SK-MEL-5 (cell line): ENCODE data around the gene ATRIP. TPM values are rescaled to one million over a fixed set of nuclear protein-coding genes. Genes with fewer than 3 reads are reported as not detected.
"Not testable (repeated sequence)": the region's sequence is repeated elsewhere in the genome, so short reads cannot be mapped to it uniquely, and the experiment has no call there.

ENCODE experiments used
- DNase-seq: peaks from one replicate; pipeline ENCODE4 v3.0.0-alpha.2; 2016; ENCODE audit warnings: low read depth, low spot score
- in situ Hi-C: cut with HindIII; loops from 2 replicates; pipeline ENCODE4 v1.10.0; 2016; ENCODE audit warnings: low sequenced_read_pairs, high pct_unique_total_duplicates, low pct_unique_long_range_greater_than_20kb
- polyA plus RNA-seq, 2 experiments: library from polyadenylated mRNA; depleted of rRNA; stranded (reverse); fragments of >200 nt; gene quantifications; 2 replicates each; pipeline ENCODE4 v1.2.3, GENCODE V29; 2015
- total RNA-seq: library from RNA; depleted of rRNA; stranded (reverse); fragments of >200 nt; shearing (Covaris generic); gene quantifications from 2 replicates; pipeline ENCODE4 v1.2.3, GENCODE V29; 2014; rRNA removed

The ATRIP gene
- 5.5 and 7.7 TPM in 2 replicates for total RNA-seq
- polyA plus RNA-seq (2015; cell fraction: cytosol; rRNA removed): 9.6 and 10.4 TPM in 2 replicates
- polyA plus RNA-seq (2015; cell fraction: nucleus; rRNA removed): 22.9 and 24.8 TPM in 2 replicates

GRCh38 chr3:48446425-48447193 lies at the start of gene ATRIP:
TSS of gene ATRIP (plus strand) at chr3:48446737. CDS start at chr3:48446846, 109 bp downstream.
- DNase-seq: peak; percentile 82
- in situ Hi-C loops: no loop called here

GRCh38 chr3:48397767-48398681 lies 48.5 kb upstream of the ATRIP start:
- no peak for DNase-seq
- in situ Hi-C loops: no loop called here

- in situ Hi-C loops: no loop called here
- no peak for DNase-seq
Measured at GRCh38 chr3:48398701-48399386, 47.7 kb upstream of the ATRIP start.

DNA sequence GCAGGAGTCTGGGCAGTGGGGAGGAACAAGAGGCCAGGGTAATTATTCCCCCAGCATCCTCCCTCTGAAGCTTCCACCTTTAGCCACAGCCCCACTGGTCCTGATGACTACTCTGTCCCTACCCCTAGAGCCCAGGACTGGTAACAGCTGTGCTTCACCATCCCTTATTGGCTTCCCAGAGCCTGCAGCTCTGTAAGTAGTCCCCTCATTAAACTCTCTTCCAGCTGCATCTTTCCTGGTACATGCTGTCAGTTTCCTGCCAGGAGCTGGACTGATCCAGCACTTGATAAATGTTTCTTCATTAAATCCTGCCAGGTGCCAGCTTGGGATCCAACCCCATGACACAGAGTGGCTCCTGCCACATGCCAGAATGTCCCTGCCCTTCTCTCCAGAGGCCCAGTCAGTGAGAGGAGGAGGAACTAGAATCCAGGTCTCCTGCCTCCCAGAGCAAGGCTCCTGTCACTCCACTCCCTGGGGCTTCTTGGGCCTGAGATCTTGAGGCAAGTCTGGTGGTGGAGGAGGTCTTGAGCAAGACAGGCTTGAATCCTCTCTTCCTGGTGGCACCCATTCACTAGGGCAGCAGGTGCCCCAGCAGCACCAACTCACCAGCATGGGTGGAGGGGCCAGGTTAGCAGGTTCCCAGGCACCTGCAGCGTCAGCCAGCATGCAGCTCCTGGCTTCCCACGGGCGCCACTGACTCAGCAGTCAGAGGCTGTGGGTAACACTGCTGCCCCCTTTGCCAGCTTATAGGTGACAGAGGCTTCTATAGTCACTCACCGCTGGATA lies 47.0 kb upstream of the ATRIP start:
- in situ Hi-C loops: no loop called here
- no peak for DNase-seq

DNA sequence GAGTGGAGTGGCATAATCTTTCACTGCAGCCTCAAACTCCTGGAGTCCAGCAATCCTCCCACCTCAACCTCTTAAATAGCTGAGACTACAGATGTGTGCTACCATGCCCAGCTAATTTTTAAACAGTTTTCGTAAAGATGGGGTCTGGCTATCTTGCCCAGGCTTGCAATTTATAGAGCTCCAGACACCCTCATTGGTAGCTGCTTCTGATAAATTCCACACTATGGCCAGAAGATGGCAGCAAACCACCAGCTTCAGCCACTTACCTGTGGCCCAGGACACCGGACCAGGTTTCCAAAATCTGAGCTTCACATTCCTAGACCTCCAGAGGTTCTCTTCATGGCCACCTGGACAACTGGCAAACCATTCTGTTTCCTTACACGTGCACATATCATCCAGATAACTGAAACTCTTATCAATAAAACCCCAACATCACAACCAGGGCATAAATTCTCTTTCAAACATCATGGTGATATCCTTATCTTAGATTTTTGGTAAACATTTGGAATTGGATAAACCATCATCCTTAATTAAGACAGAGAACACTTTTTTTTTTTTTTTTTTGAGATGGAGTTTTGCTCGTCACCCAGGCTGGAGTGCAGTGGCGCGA lies 45.6 kb upstream of the ATRIP start:
- in situ Hi-C loops: no loop called here
- DNase-seq: peak; percentile 84

DNA sequence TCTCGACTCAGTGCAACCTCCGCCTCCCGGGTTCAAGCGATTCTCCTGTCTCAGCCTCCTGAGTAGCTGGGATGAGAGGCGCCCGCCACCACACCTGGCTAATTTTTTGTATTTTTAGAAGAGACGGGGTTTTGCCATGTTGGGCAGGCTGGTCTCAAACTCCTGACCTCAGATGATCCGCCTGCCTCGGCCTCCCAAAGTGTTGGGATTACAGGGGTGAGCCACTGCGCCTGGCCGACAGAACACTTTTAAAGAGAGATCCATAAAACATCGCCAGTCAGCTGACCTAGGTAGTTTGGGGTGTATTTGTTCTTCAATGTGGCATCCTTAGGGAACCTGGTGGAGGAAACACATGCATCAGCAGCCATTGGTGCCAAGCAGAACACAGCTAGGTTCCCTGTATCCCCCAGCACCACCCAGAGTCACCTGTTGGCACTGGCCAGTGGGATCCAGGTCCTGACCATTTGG lies 45.1 kb upstream of the ATRIP start:
- in situ Hi-C loops, DNase-seq: not testable (repeated sequence)

GRCh38 chr3:48402281-48402732 lies 44.2 kb upstream of the ATRIP start:
- peak; percentile 6 for DNase-seq
- in situ Hi-C loops: no loop called here

DNA sequence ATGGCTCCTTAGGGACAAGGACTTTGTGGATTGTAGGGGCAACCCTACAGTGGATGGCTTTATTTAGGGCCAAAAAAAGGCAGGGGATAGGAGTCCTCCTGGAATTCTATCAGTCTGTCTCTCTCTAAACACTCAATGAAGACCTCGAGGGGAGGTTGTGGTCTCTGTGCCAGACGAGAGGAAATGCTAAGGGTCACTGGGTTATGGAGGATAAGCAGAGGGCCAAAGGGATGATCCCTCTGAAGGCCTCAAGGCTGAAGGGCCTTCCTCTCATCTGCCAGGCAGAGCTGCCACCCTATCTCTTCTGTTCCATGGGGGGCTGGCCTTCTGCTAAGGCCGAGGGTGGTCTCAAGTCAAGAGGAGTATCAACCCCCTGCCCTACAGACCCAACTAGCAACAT lies 43.6 kb upstream of the ATRIP start:
- in situ Hi-C loops: no loop called here

DNA sequence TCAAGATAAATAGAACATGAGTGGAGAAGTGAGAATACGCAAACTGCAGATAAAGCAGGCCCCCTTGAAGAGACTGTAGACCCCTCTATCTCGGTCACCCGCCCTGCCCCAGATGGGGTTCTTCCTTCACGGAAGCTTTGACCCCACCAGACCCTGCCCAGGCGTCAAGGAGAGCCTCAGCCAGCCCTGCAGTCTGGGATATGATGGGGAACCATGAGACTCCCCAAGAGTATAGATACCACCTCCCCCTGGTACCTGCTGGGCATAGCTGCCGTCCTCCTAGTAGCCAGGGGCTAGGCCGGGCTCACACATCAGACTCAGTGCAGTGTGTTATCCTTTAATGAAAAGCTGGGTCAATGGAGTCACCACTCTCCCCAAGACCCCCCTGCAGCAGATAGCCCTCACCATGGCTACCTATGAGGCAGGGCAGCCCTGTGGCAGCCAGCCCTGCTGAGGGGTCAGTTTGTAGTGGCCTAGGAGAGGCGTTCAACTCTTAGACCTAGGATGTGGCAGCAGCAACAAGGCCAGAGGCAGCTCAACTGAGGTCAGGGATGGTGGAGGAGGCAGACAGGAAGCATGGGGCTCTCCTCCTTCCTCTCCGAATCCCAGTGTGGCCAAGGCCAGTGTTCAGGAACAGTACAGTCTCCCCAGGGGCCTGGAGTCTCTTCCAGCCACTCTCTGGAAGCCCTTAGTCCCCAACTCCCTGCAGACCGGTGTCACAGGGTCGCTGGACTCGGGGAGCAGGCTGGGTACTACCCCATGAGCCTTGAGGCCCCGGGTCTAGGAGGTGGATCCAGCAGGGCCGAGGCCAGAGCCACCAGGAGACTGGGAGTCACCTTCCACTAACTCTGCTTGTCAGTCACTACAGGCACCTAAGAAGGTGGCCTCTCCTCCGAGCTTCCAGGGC lies 42.8 kb upstream of the ATRIP start:
- in situ Hi-C loops: no loop called here
- DNase-seq: no peak

More for the DNA sequence above, 43.6 kb upstream of the ATRIP start:
- DNase-seq: no peak

GRCh38 chr3:48404440-48405342 lies 41.8 kb upstream of the ATRIP start:
- no peak for DNase-seq
- in situ Hi-C loops: no loop called here

- in situ Hi-C loops: no loop called here
- no peak for DNase-seq
Measured at GRCh38 chr3:48405343-48405881, 41.1 kb upstream of the ATRIP start.

DNA sequence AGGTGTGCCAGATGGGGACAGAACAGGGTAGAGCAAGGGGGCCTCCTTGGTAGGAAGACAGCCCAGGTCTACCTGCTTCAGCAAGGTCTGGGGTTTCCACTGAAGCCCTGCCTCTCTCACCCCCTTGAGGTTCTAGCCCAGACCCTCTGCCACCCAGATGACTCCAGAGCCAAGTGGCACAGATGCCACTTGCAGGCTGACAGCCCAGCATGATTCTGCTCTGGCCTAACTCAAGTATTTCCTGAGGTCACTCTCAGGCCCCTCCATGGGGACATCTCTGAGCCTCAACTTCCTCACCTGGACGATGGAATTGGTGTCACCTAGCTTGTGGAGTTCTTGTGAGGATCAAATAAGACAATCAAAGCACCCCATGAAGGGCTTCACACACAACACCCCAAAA lies 40.6 kb upstream of the ATRIP start:
- no peak for DNase-seq
- in situ Hi-C loops: no loop called here

- no peak for DNase-seq
- in situ Hi-C loops: no loop called here
Measured at GRCh38 chr3:48406443-48407431, 39.8 kb upstream of the ATRIP start.
